GM23338 (cell line): ENCODE data around the gene SLC16A9. TPM values are rescaled to one million over a fixed set of nuclear protein-coding genes. Genes with fewer than 3 reads are reported as not detected.

Experiments
- ATAC-seq: fragments of 200-7000 bp; cut with Tn5 transposase; 3 replicates; pipeline ENCODE4 v1.9.1; 2020
- DNase-seq: peaks from one replicate; pipeline ENCODE4 v3.0.0-alpha.2; 2015; ENCODE audit warnings: low spot score
- H2AFZ ChIP-seq: fragments of 200-600 bp; sonication (generic); 2 replicates; pipeline ENCODE4 v1.8.0; 2016; ENCODE audit warnings: antibody characterized with exemption, mild to moderate bottlenecking, moderate library complexity
- H3F3A ChIP-seq: fragments of 200-600 bp; sonication (generic); replicated peaks from 2 replicates; pipeline ENCODE4 v1.8.0; 2017; ENCODE audit warnings: antibody characterized with exemption, mixed run types, low read depth
- H3K27ac ChIP-seq: fragments of 200-600 bp; sonication (generic); 2 replicates; pipeline ENCODE4 v1.6.1; 2016; ENCODE audit warnings: low read depth
- H3K27me3 ChIP-seq: fragments of 200-600 bp; sonication (generic); 2 replicates; pipeline ENCODE4 v1.8.0; 2016; ENCODE audit warnings: mild to moderate bottlenecking, mixed run types, moderate library complexity; ENCODE audit not compliant: insufficient read depth
- H3K36me3 ChIP-seq: fragments of 200-600 bp; sonication (generic); 2 replicates; pipeline ENCODE4 v1.8.0; 2016; ENCODE audit warnings: mild to moderate bottlenecking; ENCODE audit not compliant: insufficient read depth
- H3K4me1 ChIP-seq: fragments of 200-600 bp; sonication (generic); 2 replicates; pipeline ENCODE4 v1.8.0; 2016; ENCODE audit warnings: mild to moderate bottlenecking, moderate library complexity; ENCODE audit not compliant: insufficient read depth
- H3K4me2 ChIP-seq: fragments of 200-600 bp; sonication (generic); 2 replicates; pipeline ENCODE4 v1.7.1; 2017; ENCODE audit warnings: mixed run types
- H3K4me3 ChIP-seq: fragments of 200-600 bp; sonication (generic); 2 replicates; pipeline ENCODE4 v1.6.1; 2016; ENCODE audit warnings: mixed run types
- H3K79me2 ChIP-seq: fragments of 200-600 bp; sonication (generic); replicated peaks from 2 replicates; pipeline ENCODE4 v1.8.0; 2017; ENCODE audit warnings: mild to moderate bottlenecking; ENCODE audit not compliant: insufficient read depth
- H3K9me2 ChIP-seq: fragments of 200-600 bp; sonication (generic); 2 replicates; pipeline ENCODE4 v1.8.0; 2017; ENCODE audit not compliant: insufficient read depth
- H4K20me1 ChIP-seq: fragments of 200-600 bp; sonication (generic); replicated peaks from 2 replicates; pipeline ENCODE4 v1.8.0; 2017; ENCODE audit warnings: mild to moderate bottlenecking; ENCODE audit not compliant: insufficient read depth
- H3K27ac Mint-ChIP-seq: 2 replicates; pipeline ENCODE4 v1.8.0; 2020; ENCODE audit warnings: inconsistent platforms, mild to moderate bottlenecking, moderate library complexity, mixed read lengths
- H3K27me3 Mint-ChIP-seq: 3 replicates; pipeline ENCODE4 v1.8.0; 2022; ENCODE audit warnings: low read depth, mild to moderate bottlenecking, moderate library complexity, mixed read lengths, inconsistent platforms; ENCODE audit not compliant: insufficient read depth, poor library complexity
- H3K36me3 Mint-ChIP-seq: 3 replicates; pipeline ENCODE4 v1.8.0; 2021; ENCODE audit warnings: low read depth, mild to moderate bottlenecking, inconsistent platforms, moderate library complexity, mixed read lengths
- H3K4me1 Mint-ChIP-seq: 3 replicates; pipeline ENCODE4 v1.8.0; 2020; ENCODE audit warnings: mild to moderate bottlenecking, inconsistent platforms, mixed read lengths
- H3K4me3 Mint-ChIP-seq: 3 replicates; pipeline ENCODE4 v1.8.0; 2021; ENCODE audit warnings: moderate library complexity, mild to moderate bottlenecking, inconsistent platforms, mixed read lengths
- H3K9me3 Mint-ChIP-seq: 3 replicates; pipeline ENCODE4 v1.8.0; 2020; ENCODE audit warnings: moderate library complexity, mild to moderate bottlenecking, inconsistent platforms, mixed read lengths
- JUNB ChIP-seq: IDR thresholded peaks from one replicate; pipeline ENCODE4 v1.6.1; 2016; ENCODE audit warnings: antibody characterized with exemption; ENCODE audit not compliant: unreplicated experiment
- NANOG ChIP-seq: IDR thresholded peaks from 2 replicates; pipeline ENCODE4 v1.6.1; 2016; ENCODE audit warnings: antibody characterized with exemption, borderline replicate concordance
- REST ChIP-seq: IDR thresholded peaks from one replicate; pipeline ENCODE4 v1.6.1; 2018; ENCODE audit warnings: antibody characterized with exemption; ENCODE audit not compliant: unreplicated experiment
- STAT1 ChIP-seq: IDR thresholded peaks from one replicate; pipeline ENCODE4 v1.6.1; 2016; ENCODE audit warnings: antibody characterized with exemption; ENCODE audit not compliant: unreplicated experiment
- ZNF331 ChIP-seq: fragments of 250-450 bp; sonication (Bioruptor Pico); IDR thresholded peaks from 2 replicates; pipeline ENCODE4 v1.5.0; 2020; ENCODE audit warnings: low read depth, mild to moderate bottlenecking, moderate library complexity
- polyA plus RNA-seq: library from polyadenylated mRNA; unstranded; fragments of >200 nt; fragmentation: Nextera tagmentation; extraction: Ambion mirVana; gene quantifications from 2 replicates; pipeline ENCODE4 v1.2.1, GENCODE V29; 2016
- total RNA-seq: library from RNA; depleted of rRNA; stranded (reverse); fragments of >200 nt; shearing (Covaris generic); gene quantifications from 2 replicates; pipeline ENCODE4 v1.2.3, GENCODE V29; 2014
- TF ChIP-seq, protein P1 (sequence below), 2 experiments: fragments of 200-600 bp in 1 of 2; sonication (generic) in 1 of 2; conservative IDR thresholded peaks; 2 replicates each; pipeline versions ENCODE4 v1.5.1 to v1.6.1; 2016 to 2017; ENCODE audit warnings: antibody characterized with exemption in 2 of 2, low read depth in 2 of 2, mild to moderate bottlenecking in 2 of 2, moderate library complexity in 1 of 2

SLC16A9 gene
- total and polyA plus RNA-seq, 2 experiments from 2014 or later = 6.5 to 11.4 TPM

- TF ChIP-seq, protein P1, sequence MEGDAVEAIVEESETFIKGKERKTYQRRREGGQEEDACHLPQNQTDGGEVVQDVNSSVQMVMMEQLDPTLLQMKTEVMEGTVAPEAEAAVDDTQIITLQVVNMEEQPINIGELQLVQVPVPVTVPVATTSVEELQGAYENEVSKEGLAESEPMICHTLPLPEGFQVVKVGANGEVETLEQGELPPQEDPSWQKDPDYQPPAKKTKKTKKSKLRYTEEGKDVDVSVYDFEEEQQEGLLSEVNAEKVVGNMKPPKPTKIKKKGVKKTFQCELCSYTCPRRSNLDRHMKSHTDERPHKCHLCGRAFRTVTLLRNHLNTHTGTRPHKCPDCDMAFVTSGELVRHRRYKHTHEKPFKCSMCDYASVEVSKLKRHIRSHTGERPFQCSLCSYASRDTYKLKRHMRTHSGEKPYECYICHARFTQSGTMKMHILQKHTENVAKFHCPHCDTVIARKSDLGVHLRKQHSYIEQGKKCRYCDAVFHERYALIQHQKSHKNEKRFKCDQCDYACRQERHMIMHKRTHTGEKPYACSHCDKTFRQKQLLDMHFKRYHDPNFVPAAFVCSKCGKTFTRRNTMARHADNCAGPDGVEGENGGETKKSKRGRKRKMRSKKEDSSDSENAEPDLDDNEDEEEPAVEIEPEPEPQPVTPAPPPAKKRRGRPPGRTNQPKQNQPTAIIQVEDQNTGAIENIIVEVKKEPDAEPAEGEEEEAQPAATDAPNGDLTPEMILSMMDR (conservative IDR thresholded peaks at IDR 0.05; ENCODE audit: low read depth in 2 of 2) = no peak
- no peak for TF ChIP-seq ZNF331
- TF ChIP-seq NANOG = no peak
- no peak for TF ChIP-seq REST
- TF ChIP-seq JUNB = no peak
Measured at GRCh38 chr10:59677253-59677831, 32.3 kb downstream of the SLC16A9 start (continued).

DNA sequence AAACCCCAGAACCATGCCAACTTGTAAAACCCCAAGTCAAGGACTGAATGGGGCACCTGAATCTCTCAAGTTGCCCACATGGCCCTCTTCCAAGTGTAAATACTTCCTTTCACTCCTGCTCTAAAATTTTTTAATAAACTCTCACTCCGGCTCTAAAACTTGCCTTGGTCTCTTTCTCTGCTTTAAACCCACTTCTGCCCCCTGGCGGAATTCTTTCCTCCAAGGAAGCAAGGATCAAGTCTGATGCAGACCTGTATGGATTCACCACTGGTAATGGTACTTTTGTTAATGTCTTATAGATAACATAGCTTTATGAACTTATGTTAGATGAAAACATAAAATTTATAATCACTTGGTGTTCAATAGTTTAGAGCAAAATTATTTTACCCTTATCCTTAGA lies 33.8 kb downstream of the SLC16A9 start:
- H3F3A ChIP-seq = no peaks in the 10 kb centered on the region
- H4K20me1 ChIP-seq = no peaks in the 10 kb centered on the region
- DNase-seq = peak; percentile 86
- Mint-ChIP-seq H3K27ac (0 out of 2 replicates have a peak overlapping the region, but pooled peaks have one; percentile 42), H3K4me1 (peaks cover 14% of the 10 kb centered on the region), H3K9me3 (no peaks in the 10 kb centered on the region), H3K27me3 (no peaks in the 10 kb centered on the region), H3K36me3 (peaks cover 8% of the 10 kb centered on the region; the same call in 2 of the 3 replicates), H3K4me3 (no peak overlapping the region)
- no peak overlapping the region for H3K27ac ChIP-seq
- no peaks in the 10 kb centered on the region for H3K27me3 ChIP-seq
- no peaks in the 10 kb centered on the region for H3K36me3 ChIP-seq
- no peak overlapping the region for H2AFZ ChIP-seq
- TF ChIP-seq, protein P1 (conservative IDR thresholded peaks at IDR 0.05; ENCODE audit: low read depth in 2 of 2) = peak; percentile 64 to 74
- no peak for TF ChIP-seq STAT1
- H3K9me2 ChIP-seq = no peaks in the 10 kb centered on the region
- ATAC-seq = peak; percentile 67
- H3K4me3 ChIP-seq = no peak overlapping the region
- peaks cover 3% of the 10 kb centered on the region; the same call in 1 of the 2 replicates for H3K4me1 ChIP-seq
- no peaks in the 10 kb centered on the region for H3K79me2 ChIP-seq
- H3K4me2 ChIP-seq = no peak overlapping the region
